Cardiac muscle cell (in vitro differentiated cells and primary cell): ENCODE data around the gene EVA1C. TPM values are rescaled to one million over a fixed set of nuclear protein-coding genes. Genes with fewer than 3 reads are reported as not detected.
A peak's percentile ranks its signal among the peaks of the same experiment; 100 is the strongest.
"Not testable (repeated sequence)": the region's sequence is repeated elsewhere in the genome, so short reads cannot be mapped to it uniquely, and the experiment has no call there.

Experiments used
- DNase-seq, 2 donors: peaks; one replicate each; pipeline versions ENCODE4 v3.0.0 to v3.0.0-alpha.2; 2010 to 2017; ENCODE audit warnings: low read depth in 1 of 2, low spot score in 1 of 2
- H3K27ac ChIP-seq: fragments of 200-600 bp; sonication (generic); 2 replicates; pipeline ENCODE4 v1.5.1; 2016
- H3K27me3 ChIP-seq: fragments of 200-600 bp; sonication (generic); 2 replicates; pipeline ENCODE4 v1.6.0; 2016; ENCODE audit warnings: control low read depth
- H3K36me3 ChIP-seq: fragments of 200-600 bp; sonication (generic); 2 replicates; pipeline ENCODE4 v1.5.1; 2016; ENCODE audit warnings: control low read depth
- H3K4me1 ChIP-seq: fragments of 200-600 bp; sonication (generic); 2 replicates; pipeline ENCODE4 v1.8.1; 2017; ENCODE audit warnings: low read depth, mild to moderate bottlenecking, mixed run types
- H3K4me3 ChIP-seq: fragments of 200-600 bp; sonication (generic); 2 replicates; pipeline ENCODE4 v1.5.1; 2016; ENCODE audit warnings: mild to moderate bottlenecking
- H3K9me3 ChIP-seq: fragments of 200-600 bp; sonication (generic); 2 replicates; pipeline ENCODE4 v1.5.1; 2017; ENCODE audit warnings: low read depth, mild to moderate bottlenecking, control low read depth
- polyA plus RNA-seq: library from polyadenylated mRNA; unstranded; fragments of >200 nt; fragmentation: Nextera tagmentation; extraction: Ambion mirVana; gene quantifications from 2 replicates; pipeline ENCODE4 v1.2.1, GENCODE V29; 2016
- total RNA-seq: library from RNA; depleted of rRNA; stranded (reverse); fragments of >200 nt; gene quantifications from 2 replicates; pipeline ENCODE4 v1.2.3, GENCODE V29; 2016
- TF ChIP-seq, protein P1 (sequence below): IDR thresholded peaks from 2 replicates; pipeline ENCODE4 v1.5.1; 2012; ENCODE audit warnings: low read depth, mild to moderate bottlenecking, low read length

EVA1C gene
- total and polyA plus RNA-seq, 2 experiments from 2014 or later, result 0.51 TPM; not detected in 1

DNA sequence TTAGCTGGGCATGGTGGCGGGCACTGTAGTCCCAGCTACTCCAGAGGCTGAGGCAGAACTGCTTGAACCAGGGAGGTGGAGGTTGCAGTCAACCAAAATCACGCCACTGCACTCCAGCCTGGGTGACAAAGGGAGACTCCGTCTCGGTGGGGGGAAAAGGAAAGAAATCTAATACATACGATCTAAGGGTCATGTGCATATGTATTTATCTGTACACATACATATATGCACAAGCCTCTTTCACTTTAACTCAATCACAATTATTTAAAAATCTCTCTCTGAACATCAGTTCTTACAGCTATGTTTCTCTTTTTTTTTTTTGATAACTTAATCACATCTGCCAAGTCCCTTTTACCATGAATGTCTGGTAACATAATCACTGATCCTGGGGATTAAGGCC is 34.7 kb downstream of the EVA1C start:
- no peaks in the 10 kb centered on the region for H3K36me3 ChIP-seq
- TF ChIP-seq, protein P1, sequence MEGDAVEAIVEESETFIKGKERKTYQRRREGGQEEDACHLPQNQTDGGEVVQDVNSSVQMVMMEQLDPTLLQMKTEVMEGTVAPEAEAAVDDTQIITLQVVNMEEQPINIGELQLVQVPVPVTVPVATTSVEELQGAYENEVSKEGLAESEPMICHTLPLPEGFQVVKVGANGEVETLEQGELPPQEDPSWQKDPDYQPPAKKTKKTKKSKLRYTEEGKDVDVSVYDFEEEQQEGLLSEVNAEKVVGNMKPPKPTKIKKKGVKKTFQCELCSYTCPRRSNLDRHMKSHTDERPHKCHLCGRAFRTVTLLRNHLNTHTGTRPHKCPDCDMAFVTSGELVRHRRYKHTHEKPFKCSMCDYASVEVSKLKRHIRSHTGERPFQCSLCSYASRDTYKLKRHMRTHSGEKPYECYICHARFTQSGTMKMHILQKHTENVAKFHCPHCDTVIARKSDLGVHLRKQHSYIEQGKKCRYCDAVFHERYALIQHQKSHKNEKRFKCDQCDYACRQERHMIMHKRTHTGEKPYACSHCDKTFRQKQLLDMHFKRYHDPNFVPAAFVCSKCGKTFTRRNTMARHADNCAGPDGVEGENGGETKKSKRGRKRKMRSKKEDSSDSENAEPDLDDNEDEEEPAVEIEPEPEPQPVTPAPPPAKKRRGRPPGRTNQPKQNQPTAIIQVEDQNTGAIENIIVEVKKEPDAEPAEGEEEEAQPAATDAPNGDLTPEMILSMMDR, result no peak
- DNase-seq, result no peak
- H3K27me3 ChIP-seq, result no peaks in the 10 kb centered on the region
- no peaks in the 10 kb centered on the region for H3K9me3 ChIP-seq
- H3K4me1 ChIP-seq, result no peaks in the 10 kb centered on the region
- H3K27ac ChIP-seq, result no peak overlapping the region
- no peak overlapping the region for H3K4me3 ChIP-seq

DNA sequence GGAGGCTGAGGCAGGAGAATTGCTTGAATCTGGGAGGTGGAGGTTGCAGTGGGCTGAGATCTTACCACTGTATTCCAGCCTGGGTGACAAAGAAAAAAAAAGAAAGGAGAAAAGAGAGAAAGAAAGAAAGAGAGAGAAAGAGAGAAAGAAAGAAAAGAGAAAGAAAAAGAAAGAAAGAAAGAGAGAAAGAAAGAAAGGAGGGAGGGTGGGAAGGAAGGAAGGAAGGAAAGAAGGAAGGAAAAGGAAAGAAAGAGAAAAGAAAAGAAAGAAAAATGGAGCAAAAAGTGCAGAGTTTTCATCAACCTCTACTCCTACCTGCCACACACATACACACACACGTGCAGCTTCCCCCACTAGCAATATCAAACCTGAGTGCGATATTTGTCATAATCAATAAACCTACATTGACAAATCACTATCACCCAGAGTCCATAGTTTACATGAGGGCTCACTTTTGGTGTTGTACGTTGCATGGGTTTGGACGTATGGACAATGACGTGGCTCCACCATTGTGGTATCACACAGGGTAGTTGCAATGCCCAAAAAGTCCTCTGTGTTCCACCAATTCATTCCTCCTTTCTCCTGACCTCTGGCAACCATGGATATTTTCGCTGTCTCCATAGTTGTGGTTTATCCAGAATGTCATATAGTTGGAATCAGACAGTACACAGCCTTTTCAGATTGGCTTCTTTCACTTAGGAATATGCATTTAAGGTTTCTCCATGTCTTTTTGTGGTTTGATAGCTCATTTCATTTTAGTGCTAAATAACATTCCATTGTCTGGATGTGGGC is 36.5 kb downstream of the EVA1C start:
- Histone ChIP-seq H3K36me3 (no peaks in the 10 kb centered on the region), H3K4me3 (no peak overlapping the region), H3K27ac (no peak overlapping the region), H3K27me3 (no peaks in the 10 kb centered on the region), H3K4me1 (no peaks in the 10 kb centered on the region), H3K9me3 (no peaks in the 10 kb centered on the region)
- TF ChIP-seq, protein P1, result no peak
- DNase-seq, result peak in 1 of 2 donors; percentile 71

DNA sequence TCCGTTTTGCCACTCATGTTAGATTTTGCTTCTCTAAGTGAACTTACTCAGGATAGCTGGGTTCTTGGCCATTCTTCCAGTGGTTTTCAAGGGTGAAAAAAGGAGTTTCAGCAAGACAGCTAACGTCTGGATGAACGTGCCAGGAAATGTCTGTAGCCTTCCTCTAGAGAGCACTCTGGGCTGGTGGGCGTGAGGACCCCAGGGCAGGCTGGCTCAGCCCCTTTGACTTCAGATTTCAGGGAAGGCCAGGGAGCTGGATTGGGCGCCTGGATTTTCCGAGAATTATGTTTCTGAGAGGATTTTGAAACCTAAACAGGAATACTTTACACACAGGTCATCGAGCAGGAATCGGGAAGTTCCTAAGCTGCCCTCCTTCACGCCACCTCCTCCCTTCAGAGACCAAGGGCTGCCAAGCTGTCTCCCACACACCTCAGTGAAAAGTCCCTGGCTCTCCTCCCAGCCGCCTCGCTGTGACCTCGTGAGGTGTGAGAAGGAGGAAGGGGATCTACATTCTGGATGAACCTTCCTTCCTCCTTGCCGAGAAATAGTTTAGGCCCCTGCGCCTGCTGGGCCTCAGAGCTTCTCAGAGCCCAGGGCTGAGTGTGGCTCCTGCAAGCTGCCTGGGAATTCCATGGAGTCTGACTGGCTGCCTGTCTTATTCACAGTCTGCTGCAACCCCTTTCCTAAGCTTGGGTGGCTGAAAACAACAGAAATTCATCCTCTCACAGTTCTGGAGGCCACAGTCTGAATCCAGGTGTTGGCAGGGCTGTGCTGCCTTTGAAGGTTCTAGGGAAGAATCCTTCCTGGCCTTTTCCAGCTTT is 38.6 kb downstream of the EVA1C start:
- H3K9me3 ChIP-seq, H3K4me1 ChIP-seq, H3K4me3 ChIP-seq, H3K27me3 ChIP-seq, H3K27ac ChIP-seq, H3K36me3 ChIP-seq: not testable (repeated sequence)
- peak in 1 of 2 donors; percentile 92 for DNase-seq

DNA sequence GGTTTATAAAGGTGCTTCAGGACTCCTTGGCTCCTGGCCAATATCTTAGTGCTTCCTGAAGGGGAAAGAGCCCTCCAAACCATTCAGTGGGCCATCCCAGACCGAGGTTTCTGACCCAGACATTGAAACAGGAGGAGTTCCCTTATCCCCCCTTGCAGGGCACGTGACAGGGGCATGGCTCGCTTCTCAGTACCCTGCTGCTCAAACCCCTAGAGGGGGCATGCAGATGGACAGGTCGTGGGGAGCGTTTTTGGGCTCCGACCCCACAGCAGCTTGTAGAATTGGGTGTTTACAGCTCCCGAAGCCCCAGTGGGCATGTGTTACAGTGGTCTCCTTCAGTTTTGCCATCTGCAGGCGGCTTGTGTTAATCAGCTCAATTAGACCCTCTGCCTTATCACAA is 39.7 kb downstream of the EVA1C start:
- H3K9me3 ChIP-seq, H3K4me3 ChIP-seq, H3K27ac ChIP-seq, H3K4me1 ChIP-seq, H3K27me3 ChIP-seq, H3K36me3 ChIP-seq, DNase-seq: not testable (repeated sequence)

DNA sequence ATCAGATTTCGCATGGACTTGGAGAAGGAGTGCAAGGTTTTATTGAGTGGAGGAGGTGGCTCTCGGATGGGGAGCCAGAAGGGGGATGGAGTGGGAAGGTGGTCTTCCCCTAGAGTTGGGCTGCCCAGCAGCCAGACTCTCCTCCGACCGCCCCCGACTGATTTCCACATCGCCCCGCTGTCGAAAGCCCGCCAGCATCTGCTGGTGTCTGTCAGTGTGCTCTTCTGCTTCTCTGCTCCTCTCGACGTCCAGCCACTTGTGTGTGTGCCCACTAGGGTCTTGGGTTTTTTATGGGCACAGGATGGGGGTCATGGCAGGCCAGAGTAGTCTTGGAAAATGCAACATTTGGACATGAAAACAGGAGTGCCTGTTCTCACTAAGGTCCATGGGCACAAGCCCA is 40.1 kb downstream of the EVA1C start:
- DNase-seq, result no peak
- no peak overlapping the region for H3K4me3 ChIP-seq
- TF ChIP-seq, protein P1, result no peak
- H3K4me1 ChIP-seq, result no peaks in the 10 kb centered on the region
- no peaks in the 10 kb centered on the region for H3K36me3 ChIP-seq
- H3K27me3 ChIP-seq, result no peaks in the 10 kb centered on the region
- no peak overlapping the region for H3K27ac ChIP-seq
- no peaks in the 10 kb centered on the region for H3K9me3 ChIP-seq

DNA sequence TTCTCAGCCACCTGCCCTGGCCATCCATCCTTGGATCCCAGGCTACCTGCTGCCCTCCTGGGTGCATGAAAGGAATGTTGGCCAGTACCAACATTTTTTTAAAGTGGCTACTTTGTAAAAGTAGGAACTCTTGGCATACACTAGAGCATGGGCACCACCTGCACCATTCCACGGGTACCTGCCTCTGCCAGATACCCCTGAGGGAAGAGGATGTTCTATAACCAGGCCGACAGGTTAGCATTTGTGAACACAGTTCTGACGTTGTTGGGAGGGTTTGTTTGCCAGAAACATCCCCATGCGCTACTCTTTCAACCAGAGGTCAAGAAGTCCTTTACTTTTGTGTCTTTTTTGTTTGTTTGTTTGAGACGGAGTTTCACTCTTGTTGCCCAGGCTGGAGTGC is 43.0 kb downstream of the EVA1C start:
- Histone ChIP-seq H3K27me3 (no peaks in the 10 kb centered on the region), H3K9me3 (no peaks in the 10 kb centered on the region), H3K4me3 (no peak overlapping the region), H3K27ac (no peak overlapping the region), H3K4me1 (no peaks in the 10 kb centered on the region), H3K36me3 (no peaks in the 10 kb centered on the region)
- TF ChIP-seq, protein P1, result no peak
- DNase-seq, result no peak
